RWPE2 (cell line): ENCODE measurements around the gene POFUT2.

Experiments
- ATAC-seq: fragments of 200-7000 bp; cut with Tn5 transposase; 3 replicates; pipeline ENCODE4 v1.9.1; 2021; ENCODE audit warnings: low read depth
- DNase-seq: peaks from one replicate; pipeline ENCODE4 v3.0.0-alpha.2; 2020; ENCODE audit warnings: low spot score
- H3K27ac ChIP-seq: fragments of 450-650 bp; 2 replicates; pipeline ENCODE4 v1.5.1; 2017; ENCODE audit warnings: mild to moderate bottlenecking; ENCODE audit not compliant: poor library complexity, severe bottlenecking
- H3K27me3 ChIP-seq: fragments of 250-450 bp; sonication (Bioruptor Pico); 2 replicates; pipeline ENCODE4 v1.5.1; 2021; ENCODE audit warnings: mild to moderate bottlenecking, moderate library complexity; ENCODE audit not compliant: insufficient read depth, poor library complexity, severe bottlenecking
- H3K36me3 ChIP-seq: fragments of 250-450 bp; sonication (Bioruptor Pico); 2 replicates; pipeline ENCODE4 v1.5.1; 2020; ENCODE audit warnings: low read depth, mild to moderate bottlenecking, moderate library complexity
- H3K4me1 ChIP-seq: fragments of 250-450 bp; sonication (Bioruptor Pico); 2 replicates; pipeline ENCODE4 v1.5.1; 2021; ENCODE audit warnings: mild to moderate bottlenecking, moderate library complexity; ENCODE audit not compliant: insufficient read depth, poor library complexity, severe bottlenecking
- H3K4me3 ChIP-seq: fragments of 250-450 bp; sonication (Bioruptor Pico); 2 replicates; pipeline ENCODE4 v1.5.1; 2021; ENCODE audit warnings: mild to moderate bottlenecking, moderate library complexity; ENCODE audit not compliant: severe bottlenecking
- H3K9me3 ChIP-seq: fragments of 250-450 bp; sonication (Bioruptor Pico); 2 replicates; pipeline ENCODE4 v1.5.1; 2021; ENCODE audit warnings: mild to moderate bottlenecking, moderate library complexity; ENCODE audit not compliant: severe bottlenecking
- CTCF ChIP-seq: fragments of 450-650 bp; IDR thresholded peaks from one replicate; pipeline ENCODE4 v1.5.1; 2017; ENCODE audit warnings: mild to moderate bottlenecking, moderate library complexity; ENCODE audit not compliant: poor library complexity, severe bottlenecking

Gene POFUT2

GRCh38 chr21:45270306-45270821, 17.3 kb downstream of the POFUT2 start:
- no peaks in the 10 kb centered on the region for H3K4me1 ChIP-seq
- no peak overlapping the region for H3K4me3 ChIP-seq
- peak; percentile 11 for TF ChIP-seq CTCF
- H3K36me3 ChIP-seq = peaks cover 67% of the 10 kb centered on the region
- H3K9me3 ChIP-seq = peaks cover 11% of the 10 kb centered on the region
- ATAC-seq (no peak), DNase-seq (peak; percentile 37)
- H3K27ac ChIP-seq = no peak overlapping the region
- H3K27me3 ChIP-seq = no peaks in the 10 kb centered on the region

GRCh38 chr21:45269861-45270260, 17.8 kb downstream of the POFUT2 start:
- no peak for TF ChIP-seq CTCF
- Histone ChIP-seq H3K27ac (no peak overlapping the region), H3K4me3 (no peak overlapping the region), H3K9me3 (peaks cover 11% of the 10 kb centered on the region), H3K27me3 (no peaks in the 10 kb centered on the region), H3K36me3 (peaks cover 66% of the 10 kb centered on the region), H3K4me1 (no peaks in the 10 kb centered on the region)
- ATAC-seq (no peak), DNase-seq (peak; percentile 55)

GRCh38 chr21:45267390-45267760, 20.3 kb downstream of the POFUT2 start:
- no peak overlapping the region for H3K4me3 ChIP-seq
- no peak overlapping the region for H3K27ac ChIP-seq
- no peaks in the 10 kb centered on the region for H3K27me3 ChIP-seq
- ATAC-seq (no peak), DNase-seq (peak; percentile 30)
- no peaks in the 10 kb centered on the region for H3K4me1 ChIP-seq
- peaks cover 44% of the 10 kb centered on the region for H3K36me3 ChIP-seq
- TF ChIP-seq CTCF = no peak
- H3K9me3 ChIP-seq = peaks cover 5% of the 10 kb centered on the region

- ATAC-seq (no peak), DNase-seq (peak; percentile 45)
- Histone ChIP-seq H3K9me3 (peaks cover 2% of the 10 kb centered on the region), H3K27ac (no peak overlapping the region), H3K36me3 (peaks cover 38% of the 10 kb centered on the region), H3K4me3 (no peak overlapping the region), H3K27me3 (no peaks in the 10 kb centered on the region), H3K4me1 (no peaks in the 10 kb centered on the region)
- TF ChIP-seq CTCF = no peak
Measured at GRCh38 chr21:45266518-45267389, 20.9 kb downstream of the POFUT2 start.
